Stimulated activated CD8-positive, alpha-beta memory T cell treated with anti-CD3 and anti-CD28 coated beads, Interleukin-15, amount 100 ng/mL, for 48 hours (primary cell): Measurements from ENCODE around the gene F8.
"Not testable (repeated sequence)": the region's sequence is repeated elsewhere in the genome, so short reads cannot be mapped to it uniquely, and the experiment has no call there.

Experiments used
- DNase-seq, 2 donors: peaks; one replicate each; pipeline ENCODE4 v3.0.0-alpha.2; 2020; ENCODE audit warnings: low read depth in 2 of 2

The F8 gene

GRCh38 chrX:154885057-154885456 lies 137.5 kb downstream of the F8 start:
- DNase-seq = not testable (repeated sequence)

- not testable (repeated sequence) for DNase-seq
Measured at GRCh38 chrX:154884069-154884468, 138.5 kb downstream of the F8 start.

GRCh38 chrX:154873329-154873728 lies 149.2 kb downstream of the F8 start:
- DNase-seq = no peak

GRCh38 chrX:154868522-154868921 lies 154.0 kb downstream of the F8 start:
- not testable (repeated sequence) for DNase-seq

GRCh38 chrX:154855256-154855655 lies 167.3 kb downstream of the F8 start:
- no peak for DNase-seq

GRCh38 chrX:154850957-154851611 lies 171.4 kb downstream of the F8 start:
- no peak for DNase-seq

GRCh38 chrX:154840856-154841255 lies 181.7 kb downstream of the F8 start:
- no peak for DNase-seq

- DNase-seq = no peak
Measured at GRCh38 chrX:154836163-154836562, 186.4 kb downstream of the F8 start.

- DNase-seq = no peak
Measured at GRCh38 chrX:154834562-154834961, 188.0 kb downstream of the F8 start, which contains the start of gene SMIM9. SMIM9 (minus strand) TSS chrX:154834662; CDS start chrX:154830856, 3,806 bp downstream.

GRCh38 chrX:154833746-154834274 lies 188.7 kb downstream of the F8 start:
- DNase-seq = no peak

- no peak for DNase-seq
Measured at GRCh38 chrX:154829926-154830442, 192.5 kb downstream of the F8 start.

GRCh38 chrX:154829134-154829533 lies 193.4 kb downstream of the F8 start:
- no peak for DNase-seq

- no peak for DNase-seq
Measured at GRCh38 chrX:154828016-154828408, 194.5 kb downstream of the F8 start.

- no peak for DNase-seq
Measured at GRCh38 chrX:154827194-154828015, 195.1 kb downstream of the F8 start.

GRCh38 chrX:154825586-154825985 lies 196.9 kb downstream of the F8 start:
- DNase-seq = not testable (repeated sequence)

GRCh38 chrX:154824638-154825037 lies 197.9 kb downstream of the F8 start:
- DNase-seq = no peak

GRCh38 chrX:154822029-154822428 lies 200.5 kb downstream of the F8 start:
- DNase-seq = no peak

- DNase-seq = no peak
Measured at GRCh38 chrX:154821523-154821922, 201.0 kb downstream of the F8 start.

GRCh38 chrX:154819771-154820341 lies 202.7 kb downstream of the F8 start:
- no peak for DNase-seq

GRCh38 chrX:154818916-154819770 lies 203.4 kb downstream of the F8 start:
- DNase-seq = no peak

- not testable (repeated sequence) for DNase-seq
Measured at GRCh38 chrX:154817048-154817618, 205.4 kb downstream of the F8 start.
